Measurements from ENCODE around the gene TAF10. TPM values are rescaled to one million over a fixed set of nuclear protein-coding genes. Genes with fewer than 3 reads are reported as not detected.

Gene TAF10
- total RNA-seq, 1 donor from 2014 or later, result 43.2 TPM

DNA sequence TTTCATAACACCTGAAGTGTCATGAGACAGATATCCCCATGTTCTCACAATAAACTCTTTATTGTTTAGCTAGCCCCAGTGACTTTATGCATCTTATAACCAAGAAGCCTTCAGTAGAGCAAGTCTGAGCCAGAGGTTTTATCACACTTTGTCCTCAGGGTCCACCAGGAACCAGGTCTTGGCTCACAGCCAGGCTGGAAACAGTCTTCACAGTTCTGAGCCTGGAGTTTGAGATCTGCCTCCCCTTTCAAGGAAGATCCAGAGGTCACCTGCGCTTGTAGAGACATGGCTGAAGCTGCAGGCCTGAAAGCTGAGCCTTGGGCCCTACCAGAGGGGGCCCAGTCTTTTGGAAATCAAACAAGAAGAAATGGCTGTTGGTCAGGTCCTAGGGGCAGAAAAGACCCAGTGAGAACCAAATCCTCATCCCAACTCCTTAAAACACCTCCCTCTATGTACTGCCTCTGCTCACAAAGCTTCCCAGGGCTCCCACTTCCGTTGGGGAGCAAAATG lies 12.1 kb downstream of the TAF10 start:
- Histone ChIP-seq H3K36me3 (ENCODE audit: control insufficient read depth, insufficient read depth, low read length) (peaks cover 20% of the 10 kb centered on the region), H3K27me3 (ENCODE audit: control insufficient read depth, insufficient read depth, low read length) (no peaks in the 10 kb centered on the region), H3K4me3 (ENCODE audit: low read depth, low read length) (no peak overlapping the region)
- no peak for DNase-seq (ENCODE audit: low read depth)
- TF ChIP-seq, protein P1, sequence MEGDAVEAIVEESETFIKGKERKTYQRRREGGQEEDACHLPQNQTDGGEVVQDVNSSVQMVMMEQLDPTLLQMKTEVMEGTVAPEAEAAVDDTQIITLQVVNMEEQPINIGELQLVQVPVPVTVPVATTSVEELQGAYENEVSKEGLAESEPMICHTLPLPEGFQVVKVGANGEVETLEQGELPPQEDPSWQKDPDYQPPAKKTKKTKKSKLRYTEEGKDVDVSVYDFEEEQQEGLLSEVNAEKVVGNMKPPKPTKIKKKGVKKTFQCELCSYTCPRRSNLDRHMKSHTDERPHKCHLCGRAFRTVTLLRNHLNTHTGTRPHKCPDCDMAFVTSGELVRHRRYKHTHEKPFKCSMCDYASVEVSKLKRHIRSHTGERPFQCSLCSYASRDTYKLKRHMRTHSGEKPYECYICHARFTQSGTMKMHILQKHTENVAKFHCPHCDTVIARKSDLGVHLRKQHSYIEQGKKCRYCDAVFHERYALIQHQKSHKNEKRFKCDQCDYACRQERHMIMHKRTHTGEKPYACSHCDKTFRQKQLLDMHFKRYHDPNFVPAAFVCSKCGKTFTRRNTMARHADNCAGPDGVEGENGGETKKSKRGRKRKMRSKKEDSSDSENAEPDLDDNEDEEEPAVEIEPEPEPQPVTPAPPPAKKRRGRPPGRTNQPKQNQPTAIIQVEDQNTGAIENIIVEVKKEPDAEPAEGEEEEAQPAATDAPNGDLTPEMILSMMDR (IDR thresholded peaks at IDR 0.05; ENCODE audit: insufficient read depth, low read length, severe bottlenecking), result no peak
- FAIRE-seq, result no peak

DNA sequence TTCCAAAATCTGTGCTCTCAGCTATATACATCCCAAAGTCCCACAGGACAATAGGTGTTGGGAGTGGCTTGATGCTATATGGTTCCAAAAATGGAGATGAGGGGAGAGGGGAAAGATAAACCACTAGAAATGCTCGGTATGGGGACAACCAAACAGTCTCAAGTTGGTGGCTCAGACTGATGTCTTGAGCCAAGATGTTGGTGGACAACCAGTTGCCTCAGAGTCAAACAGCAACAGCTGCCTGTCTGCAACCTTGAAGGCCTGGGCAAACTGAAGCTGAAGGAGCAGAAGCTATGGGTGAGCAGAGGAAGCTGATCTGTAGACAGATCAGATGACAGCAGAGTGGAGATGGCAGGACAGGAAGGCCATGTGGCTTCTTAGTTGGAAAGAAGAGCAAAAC lies 12.6 kb downstream of the TAF10 start:
- TF ChIP-seq, protein P1 (IDR thresholded peaks at IDR 0.05; ENCODE audit: insufficient read depth, low read length, severe bottlenecking), result no peak
- no peak overlapping the region for H3K4me3 ChIP-seq (ENCODE audit: low read depth, low read length)
- H3K36me3 ChIP-seq (ENCODE audit: control insufficient read depth, insufficient read depth, low read length), result peaks cover 20% of the 10 kb centered on the region
- H3K27me3 ChIP-seq (ENCODE audit: control insufficient read depth, insufficient read depth, low read length), result no peaks in the 10 kb centered on the region
- DNase-seq (ENCODE audit: low read depth) (no peak), FAIRE-seq (no peak)

- Histone ChIP-seq H3K36me3 (ENCODE audit: control insufficient read depth, insufficient read depth, low read length) (peaks cover 20% of the 10 kb centered on the region), H3K27me3 (ENCODE audit: control insufficient read depth, insufficient read depth, low read length) (no peaks in the 10 kb centered on the region), H3K4me3 (ENCODE audit: low read depth, low read length) (no peak overlapping the region)
- peak; percentile 21 for DNase-seq (ENCODE audit: low read depth)
- TF ChIP-seq, protein P1 (IDR thresholded peaks at IDR 0.05; ENCODE audit: insufficient read depth, low read length, severe bottlenecking), result no peak
- no peak for FAIRE-seq
Measured at GRCh38 chr11:6598555-6598954, 13.5 kb downstream of the TAF10 start.

DNA sequence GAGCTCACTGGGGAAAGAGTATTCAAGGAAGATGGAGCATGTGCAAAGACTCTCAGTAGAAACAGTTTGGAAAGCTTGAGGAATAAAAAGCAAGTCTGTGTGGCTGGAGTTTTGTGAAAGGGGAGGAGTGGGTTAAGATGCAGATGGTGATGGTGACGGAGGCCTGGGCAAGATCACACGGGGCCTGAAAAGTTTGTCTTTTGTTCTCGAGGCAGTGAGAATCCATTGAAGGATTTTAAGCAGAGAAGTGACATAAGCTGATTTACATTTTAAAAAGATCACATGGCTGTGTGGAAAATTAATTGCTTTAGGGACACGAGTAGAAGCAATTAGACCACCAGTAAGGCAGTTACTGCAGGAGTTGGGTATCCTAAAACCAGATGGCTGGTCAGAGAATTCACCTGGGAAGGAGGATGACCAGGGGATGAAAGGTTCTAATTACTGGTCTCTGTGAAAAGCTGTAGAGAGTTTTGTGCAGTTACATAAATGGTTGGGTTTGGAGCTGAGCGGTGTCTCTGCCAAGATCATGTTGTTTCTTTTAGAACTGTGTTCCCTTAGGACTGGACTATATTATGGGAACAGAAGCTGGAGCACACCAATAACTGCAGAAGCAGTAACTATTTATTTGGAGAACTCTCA lies 15.7 kb downstream of the TAF10 start:
- H3K27me3 ChIP-seq (ENCODE audit: control insufficient read depth, insufficient read depth, low read length), result no peaks in the 10 kb centered on the region
- TF ChIP-seq, protein P1 (IDR thresholded peaks at IDR 0.05; ENCODE audit: insufficient read depth, low read length, severe bottlenecking), result no peak
- peaks cover 23% of the 10 kb centered on the region for H3K36me3 ChIP-seq (ENCODE audit: control insufficient read depth, insufficient read depth, low read length)
- no peak for DNase-seq (ENCODE audit: low read depth)
- H3K4me3 ChIP-seq (ENCODE audit: low read depth, low read length), result no peak overlapping the region
- no peak for FAIRE-seq

- TF ChIP-seq, protein P1 (IDR thresholded peaks at IDR 0.05; ENCODE audit: insufficient read depth, low read length, severe bottlenecking), result no peak
- Histone ChIP-seq H3K36me3 (ENCODE audit: control insufficient read depth, insufficient read depth, low read length) (peaks cover 5% of the 10 kb centered on the region), H3K27me3 (ENCODE audit: control insufficient read depth, insufficient read depth, low read length) (no peaks in the 10 kb centered on the region), H3K4me3 (ENCODE audit: low read depth, low read length) (no peak overlapping the region)
- FAIRE-seq, result no peak
- DNase-seq (ENCODE audit: low read depth), result no peak
Measured at GRCh38 chr11:6594142-6594768, 17.8 kb downstream of the TAF10 start.

All from bronchial epithelial cell (primary cell).